ENCODE data around the gene TAOK3. TPM values are rescaled to one million over a fixed set of nuclear protein-coding genes. Genes with fewer than 3 reads are reported as not detected.

Gene TAOK3
- total and polyA plus RNA-seq, 3 donors from 2014 or later = 20.5 to 64.8 (median 51.9) TPM

DNA sequence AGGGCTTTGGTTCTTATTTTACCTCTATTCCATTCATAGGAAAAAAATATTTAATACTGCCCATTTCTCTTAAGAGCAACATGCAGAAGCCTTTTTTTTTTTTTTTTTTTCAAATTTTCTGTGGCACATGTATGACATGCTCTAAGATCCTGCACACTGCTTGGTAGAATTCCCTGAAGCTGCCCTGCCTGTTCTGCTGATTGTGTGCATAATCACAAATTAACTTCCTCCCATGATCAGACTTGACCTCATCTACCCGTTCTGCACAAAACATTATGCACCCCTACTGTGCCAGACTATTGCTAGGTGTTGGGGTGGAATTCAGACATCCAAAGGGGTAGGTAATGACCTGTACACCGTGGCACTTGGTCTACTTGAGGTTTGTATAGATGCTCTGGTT, 25.8 kb upstream of the TAOK3 start:
- H3K4me3 ChIP-seq = no peak overlapping the region
- WGBS, 2 donors = 75 to 76% methylated on average over 2 of the region's 2 CpGs
- H3K27me3 ChIP-seq = no peaks in the 10 kb centered on the region
- H3K9me3 ChIP-seq = no peaks in the 10 kb centered on the region
- intact Hi-C loops (cut with DNase I; ENCODE audit: low total_unique reads) = no loop called here
- no peak for DNase-seq
- no peaks in the 10 kb centered on the region for H3K4me1 ChIP-seq
- H3K36me3 ChIP-seq (ENCODE audit: low read depth, missing control alignments) = no peaks in the 10 kb centered on the region
- no peak for TF ChIP-seq CTCF (IDR thresholded peaks at IDR 0.05)
- no peak for TF ChIP-seq POLR2A (IDR thresholded peaks at IDR 0.05)
- peak overlapping the region in 1 of 2 donors; percentile 36 for H3K27ac ChIP-seq

DNA sequence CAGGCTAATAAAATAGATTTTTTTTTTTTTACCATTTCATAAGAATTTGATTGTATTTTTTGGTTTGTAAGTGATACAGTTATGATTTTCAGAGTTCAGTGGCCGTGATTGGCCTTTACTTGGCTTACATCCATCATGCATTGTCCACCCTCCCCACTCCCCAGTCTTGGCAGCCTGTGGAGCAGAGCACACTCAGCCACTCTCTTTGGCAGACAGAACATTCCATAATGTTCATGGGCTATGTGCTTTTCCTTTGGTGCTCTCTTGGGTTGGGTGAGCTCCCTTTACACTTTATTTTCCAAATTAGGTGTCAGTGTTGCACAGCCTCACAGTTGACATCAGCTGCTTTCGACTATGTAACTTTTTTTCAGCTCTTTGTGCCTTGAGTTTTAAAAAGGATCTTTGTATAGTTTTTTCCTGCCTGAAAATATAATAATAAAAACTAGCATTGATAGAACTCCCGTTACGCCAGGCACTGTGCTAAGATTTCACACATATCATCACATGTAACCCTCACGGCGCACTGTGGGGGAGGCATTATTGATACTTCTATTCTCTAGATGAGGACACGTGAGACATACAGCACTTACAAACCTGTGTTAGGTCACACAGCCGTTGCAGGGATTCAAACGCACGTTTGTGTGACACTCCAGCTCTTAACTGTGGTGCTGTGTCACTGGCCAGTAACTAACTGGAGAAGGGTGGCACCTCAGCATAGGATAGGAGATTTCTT, 25.2 kb upstream of the TAOK3 start:
- no peaks in the 10 kb centered on the region for H3K36me3 ChIP-seq (ENCODE audit: low read depth, missing control alignments)
- no peak overlapping the region for H3K4me3 ChIP-seq
- WGBS, 2 donors = 58 to 64% methylated on average over 10 of the region's 10 CpGs
- TF ChIP-seq POLR2A (IDR thresholded peaks at IDR 0.05) (no peak), CTCF (IDR thresholded peaks at IDR 0.05) (no peak)
- no peaks in the 10 kb centered on the region for H3K27me3 ChIP-seq
- peak; percentile 62 for DNase-seq
- no peaks in the 10 kb centered on the region for H3K9me3 ChIP-seq
- intact Hi-C loops (cut with DNase I; ENCODE audit: low total_unique reads) = no loop called here
- H3K27ac ChIP-seq = peak overlapping the region in 1 of 2 donors; percentile 35
- H3K4me1 ChIP-seq = no peaks in the 10 kb centered on the region

GRCh38 chr12:118391836-118392235, 19.1 kb upstream of the TAOK3 start:
- no peak for TF ChIP-seq POLR2A (IDR thresholded peaks at IDR 0.05)
- TF ChIP-seq CTCF (IDR thresholded peaks at IDR 0.05) = no peak
- H3K4me3 ChIP-seq = no peak overlapping the region
- intact Hi-C loops (cut with DNase I; ENCODE audit: low total_unique reads) = no loop called here
- no peak for DNase-seq
- no peaks in the 10 kb centered on the region for H3K9me3 ChIP-seq
- no peaks in the 10 kb centered on the region for H3K27me3 ChIP-seq
- H3K4me1 ChIP-seq = no peaks in the 10 kb centered on the region
- no peak overlapping the region for H3K27ac ChIP-seq
- no peaks in the 10 kb centered on the region for H3K36me3 ChIP-seq (ENCODE audit: low read depth, missing control alignments)
- WGBS, 2 donors = 100% methylated on average over 1 of the region's 1 CpG

GRCh38 chr12:118391424-118391823, 18.7 kb upstream of the TAOK3 start:
- intact Hi-C loops (cut with DNase I; ENCODE audit: low total_unique reads) = no loop called here
- TF ChIP-seq POLR2A (IDR thresholded peaks at IDR 0.05) (no peak), CTCF (IDR thresholded peaks at IDR 0.05) (no peak)
- H3K4me3 ChIP-seq = no peak overlapping the region
- H3K27ac ChIP-seq = no peak overlapping the region
- no peaks in the 10 kb centered on the region for H3K36me3 ChIP-seq (ENCODE audit: low read depth, missing control alignments)
- no peaks in the 10 kb centered on the region for H3K9me3 ChIP-seq
- no peaks in the 10 kb centered on the region for H3K4me1 ChIP-seq
- 88 to 93% methylated on average over 2 of the region's 2 CpGs for WGBS, 2 donors
- no peak for DNase-seq
- H3K27me3 ChIP-seq = no peaks in the 10 kb centered on the region
